Right lung (tissue), 5 donors: ENCODE results near the gene ZCCHC14. TPM values are rescaled to one million over a fixed set of nuclear protein-coding genes. Genes with fewer than 3 reads are reported as not detected.
"Not testable (repeated sequence)": the region's sequence is repeated elsewhere in the genome, so short reads cannot be mapped to it uniquely, and the experiment has no call there.

Experiments
- DNase-seq, 2 donors: peaks; one replicate each; pipeline ENCODE4 v3.0.0-alpha.2; 2013
- polyA plus RNA-seq, 5 donors: library from polyadenylated mRNA; unstranded; fragments of 120-200 nt; gene quantifications; one replicate each; pipeline versions ENCODE4 v1.2.1 to v1.2.3, GENCODE V29; 2013; ENCODE audit warnings: inconsistent platforms in 1 of 5, low replicate concordance in 1 of 5; ENCODE audit not compliant: insufficient read length in 5 of 5, insufficient read depth in 1 of 5

ZCCHC14 gene
- polyA plus RNA-seq, 5 donors: 24.3 to 32.2 (median 29.2) TPM

DNA sequence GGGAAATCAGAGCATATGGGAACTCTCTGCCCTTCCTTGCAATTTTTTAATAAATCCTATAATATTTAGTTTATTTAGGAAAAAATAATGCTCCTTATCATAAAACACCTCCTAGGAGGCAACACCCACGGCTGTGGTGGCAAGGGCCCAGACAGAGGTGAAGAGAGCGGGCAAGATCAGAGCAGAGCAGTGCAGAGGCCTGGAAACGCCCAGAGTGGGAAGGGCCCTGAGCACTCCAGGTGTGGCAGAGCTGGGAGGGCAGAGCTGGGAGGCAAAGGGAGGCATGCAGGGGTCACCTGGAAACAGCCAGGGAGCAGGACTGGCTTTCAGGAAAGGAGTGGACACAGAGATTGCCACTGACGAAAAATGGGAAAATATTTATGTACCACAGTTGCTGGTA is 126.5 kb downstream of the ZCCHC14 start:
- DNase-seq: no peak

DNA sequence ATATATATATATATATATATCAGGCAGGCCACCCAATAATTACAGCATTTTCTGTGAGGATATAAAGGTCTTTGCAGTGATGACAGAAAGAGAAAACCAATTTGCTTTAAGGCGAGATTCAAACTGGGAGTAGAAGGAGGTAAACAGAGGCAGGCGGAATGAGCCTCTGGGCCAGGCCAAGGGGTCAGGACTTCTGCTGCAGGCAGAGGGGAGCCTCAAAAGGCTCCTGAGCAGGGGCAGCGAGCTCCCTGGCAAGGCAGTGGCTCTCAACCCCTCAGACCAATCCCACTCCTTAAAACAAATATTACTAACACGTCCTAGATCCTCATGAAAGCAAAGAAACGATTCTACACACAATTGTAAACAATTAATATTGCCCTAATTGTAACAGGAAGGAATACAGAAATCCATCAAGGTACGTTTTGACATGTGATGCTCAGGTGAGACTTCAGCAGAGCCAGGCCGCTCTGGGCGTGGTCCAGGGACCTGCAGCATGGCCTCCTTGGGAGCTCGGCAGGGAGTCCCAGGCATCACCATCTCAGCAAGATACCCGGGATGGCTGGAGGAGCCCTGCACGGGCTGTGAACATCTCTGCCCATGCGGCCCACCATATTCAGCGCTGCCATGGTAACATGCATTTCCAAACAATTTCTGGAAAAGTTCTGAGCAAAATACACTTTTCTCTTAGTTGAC is 127.7 kb downstream of the ZCCHC14 start:
- no peak for DNase-seq

DNA sequence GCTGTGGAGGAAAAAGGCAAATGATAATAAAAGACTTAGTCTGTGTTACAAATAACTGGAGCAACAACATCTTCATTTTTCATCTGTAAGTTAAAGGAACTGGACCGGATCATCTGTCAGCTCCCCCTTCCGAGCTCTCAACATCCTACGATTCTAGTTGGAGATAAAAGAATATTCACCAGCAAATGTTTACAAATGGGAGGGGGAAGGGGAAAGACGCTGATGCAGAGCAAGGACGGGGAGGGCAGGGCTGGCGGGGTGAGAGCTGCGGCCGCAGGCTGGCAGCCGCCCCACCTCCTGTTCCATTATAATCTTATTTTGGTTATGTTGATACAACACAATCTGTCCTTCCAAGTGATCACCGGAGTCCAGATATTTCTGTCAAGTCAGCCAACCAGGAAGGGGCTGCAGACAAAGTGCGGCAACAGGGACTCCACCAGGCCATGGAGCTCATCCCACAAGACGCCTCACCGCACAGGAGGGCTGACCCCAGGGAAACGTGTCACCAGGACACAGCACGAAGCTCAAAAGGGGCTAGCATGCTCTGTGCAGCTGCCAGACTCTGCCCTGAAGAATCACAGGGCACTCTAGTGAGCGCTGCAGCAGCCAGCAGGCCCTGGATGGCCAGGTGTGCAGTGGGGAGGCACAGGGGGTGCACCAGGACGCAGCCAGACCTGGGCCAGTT is 128.9 kb downstream of the ZCCHC14 start:
- DNase-seq: peak in 1 of 2 donors; percentile 33

DNA sequence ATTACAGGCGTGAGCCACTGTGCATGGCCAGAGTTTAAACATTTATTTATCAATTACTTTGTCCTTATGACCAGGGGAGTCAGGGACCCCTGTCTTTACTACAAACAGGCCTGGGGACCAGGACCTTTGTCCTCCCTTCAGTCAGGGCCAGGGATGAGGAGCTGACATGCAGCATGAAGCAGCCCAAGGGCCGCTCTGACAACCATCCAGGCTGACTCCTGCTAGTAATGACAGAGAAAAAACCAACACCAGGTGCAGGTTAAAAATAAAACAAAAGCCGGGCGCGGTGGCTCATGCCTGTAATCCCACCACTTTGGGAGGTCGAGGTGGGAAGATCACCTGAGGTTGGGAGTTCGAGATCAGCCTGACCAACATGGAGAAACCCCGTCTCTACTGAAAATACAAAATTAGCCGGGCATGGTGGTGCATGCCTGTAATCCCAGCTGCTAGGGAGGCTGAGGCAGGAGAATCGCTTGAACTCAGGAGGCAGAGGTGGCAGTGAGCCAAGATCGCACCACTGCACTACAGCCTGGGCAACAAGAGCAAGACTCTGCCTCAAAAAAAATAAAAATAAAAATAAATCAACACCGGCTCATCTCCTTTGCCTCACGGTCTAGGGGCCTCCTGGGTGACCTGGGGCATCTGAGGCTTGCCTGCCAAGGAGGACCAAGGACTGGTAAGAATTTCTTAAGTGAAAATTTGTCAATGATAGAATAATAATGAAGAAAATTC is 129.8 kb downstream of the ZCCHC14 start:
- DNase-seq: not testable (repeated sequence)

DNA sequence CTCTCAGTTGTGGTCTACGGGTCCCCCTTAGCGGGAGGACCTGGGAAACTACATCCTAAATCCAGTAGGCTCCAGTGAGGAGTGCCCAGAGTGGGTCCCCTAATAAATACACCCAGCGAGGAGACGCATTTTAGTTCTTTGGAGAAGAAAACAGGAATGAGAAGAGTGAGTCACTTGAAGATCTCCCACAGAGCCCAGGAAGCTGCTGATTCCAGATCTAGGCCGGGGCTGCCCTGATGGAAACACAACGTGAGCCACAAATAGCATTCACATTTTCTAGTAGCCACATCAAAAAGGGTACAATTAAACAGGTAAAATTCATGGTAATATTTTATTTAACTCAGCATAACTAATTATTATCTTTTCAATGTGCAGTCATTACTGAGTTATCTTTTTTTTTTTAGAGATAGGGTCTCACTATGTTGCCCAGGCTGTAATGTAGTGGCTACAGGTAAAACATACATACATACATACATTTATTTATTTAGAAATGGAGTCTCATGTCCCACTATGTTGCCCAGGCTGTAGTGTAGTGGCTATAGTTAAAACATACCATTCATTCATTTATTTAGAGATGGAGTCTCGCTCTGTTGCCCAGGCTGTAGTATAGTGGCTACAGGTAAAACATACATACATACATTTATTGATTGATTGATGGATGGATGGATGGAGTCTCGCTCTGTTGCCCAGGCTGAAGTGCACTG is 130.8 kb downstream of the ZCCHC14 start:
- DNase-seq: no peak

DNA sequence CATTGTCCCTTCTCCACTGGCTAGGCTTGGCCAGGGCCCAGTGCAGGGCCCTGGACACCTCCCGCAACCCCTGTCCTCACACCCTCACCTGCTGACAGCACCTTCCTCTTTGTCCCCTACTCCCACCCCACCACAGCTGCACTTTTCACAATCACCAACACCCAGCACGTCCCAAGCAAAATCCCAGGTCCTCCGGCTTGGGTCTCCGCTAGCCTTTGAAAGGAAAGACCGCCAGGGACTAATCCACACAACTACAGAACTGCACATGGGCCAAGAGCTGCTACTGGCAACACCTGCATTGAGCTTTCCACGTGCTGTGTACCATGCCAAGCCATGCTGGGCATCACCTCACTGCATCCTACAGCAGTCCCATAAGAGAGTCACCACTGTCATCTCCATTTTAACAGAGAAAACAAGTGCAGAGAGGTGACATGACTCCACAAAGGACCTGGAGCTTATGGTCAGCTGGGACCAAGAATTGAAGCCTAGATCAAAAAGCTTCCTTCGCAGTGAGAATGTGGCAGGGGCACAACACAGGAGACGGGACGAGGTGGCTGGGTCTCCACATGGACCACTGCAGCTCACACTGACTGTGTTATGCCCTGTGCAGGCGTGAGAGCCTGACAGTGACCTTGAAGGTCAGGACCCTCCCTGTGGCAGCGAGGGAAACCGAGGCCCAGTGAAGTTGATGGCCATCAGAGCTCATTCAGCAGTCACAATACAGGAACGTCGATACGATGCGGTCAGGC is 131.8 kb downstream of the ZCCHC14 start:
- no peak for DNase-seq

DNA sequence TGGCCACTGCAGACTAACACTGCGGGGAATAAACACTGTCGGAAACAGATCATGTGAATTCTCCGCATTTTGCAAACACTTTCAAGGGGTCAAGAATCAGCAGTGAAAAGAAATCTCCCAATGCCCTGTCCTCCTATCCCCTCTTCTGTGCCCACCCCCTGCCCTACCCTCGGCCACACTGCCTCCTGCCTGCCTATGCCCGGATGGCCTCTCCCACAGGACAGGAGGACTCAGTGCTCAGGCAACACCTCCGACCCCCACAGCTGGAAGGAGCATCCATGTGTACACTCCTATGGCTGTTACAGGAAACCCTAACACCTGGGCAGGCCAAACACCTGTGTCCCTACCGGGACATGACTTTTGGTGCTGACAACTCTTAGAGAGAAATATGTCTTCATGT is 133.7 kb downstream of the ZCCHC14 start:
- DNase-seq: no peak

DNA sequence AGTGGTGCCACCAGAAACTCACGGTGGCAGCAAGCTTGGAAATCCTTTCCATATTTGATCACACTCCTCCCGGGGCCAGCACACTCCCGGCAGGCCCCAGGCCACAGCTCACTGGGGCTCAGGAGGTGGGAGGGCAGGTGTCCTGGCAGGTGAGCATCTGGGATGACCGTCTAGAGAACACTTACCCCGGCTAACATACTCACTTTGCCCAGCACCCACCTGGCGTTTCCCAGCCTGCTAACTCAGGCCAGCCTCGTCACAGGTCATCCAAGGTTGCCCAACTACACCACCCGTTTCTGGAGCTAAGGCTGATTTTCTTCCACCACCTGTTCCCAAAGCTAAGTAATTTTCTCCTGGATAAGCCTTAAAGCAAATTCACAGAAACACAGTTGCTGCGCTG is 134.1 kb downstream of the ZCCHC14 start:
- no peak for DNase-seq

DNA sequence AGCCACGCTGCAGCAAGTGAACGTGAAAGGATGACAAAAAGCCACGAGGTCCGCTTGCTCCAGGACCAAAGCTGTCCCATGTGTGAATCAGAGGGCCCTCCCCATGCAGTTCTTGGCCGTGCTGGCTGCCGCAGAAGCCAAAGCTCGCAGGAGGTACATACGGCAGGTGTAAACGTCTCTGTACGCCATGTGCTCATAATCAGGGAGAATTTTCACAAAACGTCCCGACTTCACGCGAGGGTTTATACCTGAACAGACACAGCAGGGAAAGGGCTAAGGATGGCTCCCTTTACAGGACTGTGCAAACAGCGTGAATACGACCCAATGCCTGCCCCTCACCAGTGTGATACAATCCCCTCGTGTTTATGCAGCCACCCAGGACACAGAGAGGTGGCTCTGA is 134.6 kb downstream of the ZCCHC14 start:
- DNase-seq: no peak

DNA sequence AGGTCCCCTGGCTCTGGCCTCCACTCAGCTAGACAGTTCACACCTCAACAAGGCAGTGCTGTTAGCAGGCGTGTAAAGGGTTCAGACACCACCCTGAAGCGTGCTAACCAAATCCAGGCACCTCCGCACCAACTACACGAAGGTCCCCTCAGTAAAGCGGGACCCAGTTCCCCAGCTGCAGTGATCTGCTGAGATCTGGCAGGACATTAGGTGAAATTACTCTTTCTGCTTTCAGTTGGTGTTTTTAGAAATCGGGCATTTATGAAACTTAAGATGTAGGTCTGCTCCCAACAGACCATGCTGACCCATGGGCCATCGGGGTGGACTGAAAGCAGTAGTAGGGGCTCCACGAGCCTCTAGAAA is 136.4 kb downstream of the ZCCHC14 start:
- no peak for DNase-seq

Other genes with a start within 250 kb of the ZCCHC14 start
- gene C16orf95, start 175.6 kb downstream of the ZCCHC14 start, polyA plus RNA-seq: 1 to 10 TPM; 2.7 to 4.5 (median 3.9) TPM
- gene FBXO31, start 109.2 kb downstream of the ZCCHC14 start, polyA plus RNA-seq: 10 to 100 TPM; 18.8 to 28.0 (median 26.5) TPM
- 10 to 100 TPM; 44.4 to 58.5 (median 54.4) TPM for gene MAP1LC3B, start 100.7 kb downstream of the ZCCHC14 start, polyA plus RNA-seq
- gene JPH3, start 109.5 kb upstream of the ZCCHC14 start, polyA plus RNA-seq: 1 to 10 TPM in 3 of 5 donors, under 1 TPM in 2; 0.69 to 1.5 (median 1.1) TPM